Stimulated activated CD4-positive, alpha-beta T cell treated with anti-CD3 and anti-CD28 coated beads, TNF-alpha, amount 100 ng/mL, for 4 hours (primary cell): Measurements from ENCODE around the gene SLC35G2.
"Not testable (repeated sequence)": the region's sequence is repeated elsewhere in the genome, so short reads cannot be mapped to it uniquely, and the experiment has no call there.

Source experiments
- DNase-seq, 3 experiments: peaks; one replicate each; pipeline ENCODE4 v3.0.0-alpha.2; 2020; ENCODE audit warnings: low read depth in 3 of 3

SLC35G2 gene

DNA sequence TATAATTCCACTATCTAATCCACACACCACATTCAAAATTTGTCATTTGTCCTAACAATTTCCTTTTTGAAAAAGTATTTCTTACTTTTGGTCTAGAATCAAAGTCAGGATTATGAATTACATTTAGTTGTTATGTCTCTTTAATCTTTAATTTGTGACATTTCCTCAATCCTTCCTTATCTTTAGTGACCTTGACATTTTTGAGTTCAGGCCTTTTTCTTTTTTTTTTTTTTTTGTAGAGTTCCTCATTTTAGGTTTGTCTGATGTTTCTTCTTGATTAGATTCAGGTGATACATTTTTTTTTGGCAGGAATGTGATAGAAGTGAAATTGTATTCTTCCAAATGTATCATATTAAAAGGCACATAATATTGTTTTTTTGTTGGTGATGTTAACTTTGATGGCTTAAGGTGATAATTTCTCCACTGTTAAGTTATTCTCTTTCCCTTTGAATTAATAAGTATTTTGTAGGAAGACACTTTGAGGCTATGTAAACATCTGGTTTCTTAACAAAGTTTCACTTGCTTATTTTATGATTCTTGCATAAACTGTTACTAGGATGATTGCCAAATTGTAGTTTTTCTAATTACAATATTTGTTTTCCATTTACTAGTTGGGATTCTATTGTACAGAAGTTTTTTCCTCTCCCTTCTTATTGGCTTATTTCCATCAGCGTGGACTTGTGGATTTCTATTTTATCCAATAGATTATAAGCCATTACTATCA, 16.3 kb downstream of the SLC35G2 start:
- no peak for DNase-seq

DNA sequence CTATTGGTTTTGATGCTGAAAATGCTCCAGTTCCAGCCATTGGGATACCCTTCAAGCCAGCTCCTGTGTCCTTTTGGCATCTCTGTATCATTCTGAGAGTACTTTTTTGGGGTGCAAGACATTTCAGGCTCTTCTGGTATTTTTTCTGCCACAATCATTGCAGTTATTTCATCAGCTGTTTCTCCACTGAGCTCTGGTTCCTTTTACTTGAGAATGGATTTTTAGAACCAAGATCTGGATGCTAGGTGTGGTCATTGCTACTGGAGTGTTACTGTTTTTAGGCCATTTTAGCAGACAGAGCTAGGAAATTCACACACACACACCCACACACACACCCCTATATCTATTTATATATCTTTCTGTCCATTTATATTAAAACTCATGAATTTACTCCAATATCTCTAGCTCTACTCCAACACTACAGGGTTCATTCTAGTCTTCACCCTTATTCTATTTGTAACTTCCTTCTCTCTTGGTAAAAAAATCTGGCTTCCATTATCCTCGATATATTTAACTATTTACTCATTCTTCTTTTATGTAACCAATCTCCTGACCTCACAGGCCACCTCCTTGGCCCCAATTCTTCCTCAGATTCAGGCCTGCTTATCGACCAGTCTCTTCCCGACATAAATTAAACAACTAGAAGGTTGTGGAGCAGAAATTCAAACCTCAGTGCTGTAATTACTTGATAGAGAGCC, 17.0 kb downstream of the SLC35G2 start:
- DNase-seq, result no peak

DNA sequence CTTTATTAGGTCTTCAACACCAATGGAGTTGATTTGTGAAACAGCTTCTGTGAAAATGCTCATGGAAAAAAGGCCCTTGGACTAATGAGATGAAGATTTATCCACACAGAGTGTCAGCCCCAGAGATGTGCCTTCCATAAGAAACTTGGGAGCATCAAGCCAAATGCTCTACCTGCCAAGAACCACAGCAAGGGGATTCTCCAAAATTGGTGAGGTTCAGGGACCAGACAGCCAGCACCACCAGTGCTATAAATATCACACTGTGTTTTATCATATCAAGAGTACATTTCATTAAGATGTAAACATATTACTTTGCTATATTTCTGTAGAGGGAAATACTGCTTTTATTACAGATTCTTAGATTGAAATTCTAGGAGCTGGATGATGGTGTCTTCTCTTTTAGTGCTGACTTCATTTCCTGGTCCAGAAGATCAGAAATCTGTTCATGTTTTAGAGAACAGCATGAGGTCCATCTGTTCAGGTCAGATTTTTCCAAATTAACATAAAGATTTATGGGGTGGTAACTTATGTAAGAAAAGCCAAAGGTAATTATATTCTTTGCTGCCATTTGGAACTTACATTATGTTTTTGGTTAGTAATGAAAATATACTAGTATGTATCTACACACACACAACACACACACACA, 17.7 kb downstream of the SLC35G2 start:
- no peak for DNase-seq

DNA sequence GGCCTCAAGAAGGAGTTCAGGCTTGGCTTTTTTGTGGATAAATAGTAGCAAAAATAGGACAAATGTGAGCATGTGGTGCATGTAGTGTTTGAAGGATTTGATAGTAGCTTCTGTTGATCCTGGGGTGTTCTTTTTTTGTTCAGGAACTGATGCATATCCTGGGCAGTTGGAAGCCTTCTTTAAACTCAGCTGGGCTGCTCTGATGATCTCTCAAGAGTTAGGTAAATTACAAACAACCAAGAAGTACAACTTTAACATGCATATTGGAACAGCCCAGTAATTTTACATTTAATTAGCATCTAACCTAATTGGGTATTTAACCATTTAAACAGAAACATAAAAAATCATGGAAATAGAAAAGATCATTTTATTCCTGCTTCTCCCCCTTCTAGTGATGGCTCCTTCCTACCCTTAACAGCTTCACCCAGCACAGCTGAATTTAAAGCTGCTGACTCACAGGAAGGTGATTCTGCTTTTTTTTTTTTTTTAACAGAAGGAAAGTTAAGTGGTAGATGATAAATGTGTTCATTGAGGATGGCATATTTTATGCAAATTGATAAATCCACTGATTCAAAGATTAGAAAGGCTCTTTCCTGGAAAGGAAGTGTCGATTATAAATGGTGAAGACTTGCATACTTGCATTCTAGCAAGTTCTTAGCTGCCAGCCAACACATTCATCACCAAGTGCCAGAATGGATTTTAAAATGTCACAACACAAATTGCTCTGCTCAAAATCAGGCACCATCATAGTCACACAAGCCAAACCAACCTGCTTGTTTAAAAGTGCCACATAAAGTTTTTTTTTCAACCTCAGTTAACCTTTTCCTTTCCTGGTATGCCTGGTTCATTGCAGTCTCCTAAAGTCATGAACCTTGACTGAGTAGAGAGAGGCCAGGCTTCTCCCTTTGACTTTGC, 20.0 kb downstream of the SLC35G2 start:
- DNase-seq, result no peak

DNA sequence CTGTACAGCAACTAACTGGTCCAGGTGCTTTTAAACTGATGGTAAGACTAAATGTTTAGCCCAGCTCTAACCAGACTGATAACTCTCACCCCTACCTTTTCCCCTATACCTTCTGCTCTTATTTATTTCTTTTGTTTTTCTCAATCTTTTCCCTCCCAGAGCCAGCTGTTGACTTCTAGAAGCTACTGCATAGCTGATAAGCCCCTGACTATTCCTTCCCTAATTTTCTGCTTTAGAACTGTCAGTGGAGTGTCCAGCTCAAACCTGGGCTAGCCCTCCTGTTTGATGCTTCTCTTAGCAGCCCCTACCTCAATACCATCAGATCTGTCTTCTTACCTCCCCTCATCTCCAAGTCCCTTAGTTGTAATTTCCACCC, 20.6 kb downstream of the SLC35G2 start:
- DNase-seq, result no peak

DNA sequence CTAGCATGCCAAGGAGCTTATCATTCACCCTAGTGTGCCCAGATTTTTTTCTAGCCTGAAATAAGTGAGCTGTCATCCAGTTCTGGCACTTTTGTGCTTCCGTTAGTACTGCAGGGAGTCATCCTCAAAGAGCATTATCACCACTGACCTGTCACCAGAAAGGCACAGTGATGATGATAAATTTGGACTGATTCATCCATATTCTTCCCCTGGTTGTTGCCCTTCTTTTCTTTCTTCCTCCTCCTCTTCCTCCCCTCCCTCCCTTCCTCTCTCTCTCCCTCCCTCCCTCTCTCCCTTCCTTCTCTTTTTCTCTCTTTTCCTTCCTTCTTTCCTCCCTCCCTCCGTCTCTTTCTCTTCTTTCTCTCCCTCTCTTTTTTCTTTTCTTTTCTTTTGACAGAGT, 21.3 kb downstream of the SLC35G2 start:
- DNase-seq, result no peak

DNA sequence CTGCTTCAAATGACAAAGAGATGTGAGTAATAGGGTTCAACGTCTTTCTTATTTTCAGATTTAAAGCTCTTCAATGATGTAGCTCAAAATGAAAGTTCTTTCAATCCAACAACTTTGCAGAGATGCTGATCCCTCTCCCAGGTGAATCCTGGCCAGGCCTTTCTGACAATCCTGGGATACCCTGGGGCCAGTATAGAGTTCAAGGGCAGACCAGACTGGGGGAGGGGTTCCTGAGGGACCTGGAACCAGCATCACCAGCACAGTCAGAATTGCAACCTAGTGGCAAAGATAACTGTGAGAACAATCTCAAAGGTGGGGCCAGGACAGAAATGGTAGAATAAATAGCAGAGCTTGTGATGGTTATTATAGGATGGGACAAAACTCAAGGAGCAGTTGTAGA, 23.4 kb downstream of the SLC35G2 start:
- no peak for DNase-seq

DNA sequence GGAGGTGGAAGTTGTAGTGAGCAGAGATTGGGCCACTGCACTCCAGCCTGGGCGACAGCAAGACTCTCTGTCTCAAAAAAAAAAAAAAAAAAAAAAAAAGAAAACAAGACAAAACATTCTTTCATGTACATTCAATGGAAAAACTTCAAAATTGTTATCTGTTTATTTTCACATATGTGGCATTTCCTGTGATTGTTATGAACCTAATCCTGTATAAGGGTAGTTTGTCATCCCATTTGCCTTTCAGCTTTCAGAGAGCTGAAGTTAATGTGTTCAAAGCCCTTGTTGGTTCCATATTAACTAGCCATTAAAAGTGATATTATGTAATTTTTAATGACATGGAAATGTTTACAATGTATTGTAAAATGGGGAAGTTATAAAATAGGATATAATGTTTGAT, 25.8 kb downstream of the SLC35G2 start:
- DNase-seq, result no peak

DNA sequence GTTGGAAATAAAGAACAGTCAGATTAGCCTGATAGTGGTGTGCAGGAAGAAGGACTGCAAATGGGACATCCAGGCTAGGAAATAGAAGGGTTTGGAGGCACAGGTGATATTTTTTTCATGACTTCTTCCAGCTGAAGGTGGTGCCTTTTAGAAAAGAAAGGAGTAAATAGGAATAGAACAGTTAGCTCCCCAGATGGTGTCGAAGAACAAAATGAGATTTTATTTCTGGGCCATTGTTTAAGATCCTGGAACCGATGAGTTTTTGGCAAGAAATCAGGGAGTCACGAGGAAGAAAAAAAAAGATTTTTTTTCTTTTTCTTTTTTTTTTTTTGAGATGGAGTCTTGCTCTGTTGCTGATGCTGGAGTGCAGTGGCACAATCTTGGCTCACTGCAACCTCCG, 33.3 kb downstream of the SLC35G2 start:
- DNase-seq, result no peak

DNA sequence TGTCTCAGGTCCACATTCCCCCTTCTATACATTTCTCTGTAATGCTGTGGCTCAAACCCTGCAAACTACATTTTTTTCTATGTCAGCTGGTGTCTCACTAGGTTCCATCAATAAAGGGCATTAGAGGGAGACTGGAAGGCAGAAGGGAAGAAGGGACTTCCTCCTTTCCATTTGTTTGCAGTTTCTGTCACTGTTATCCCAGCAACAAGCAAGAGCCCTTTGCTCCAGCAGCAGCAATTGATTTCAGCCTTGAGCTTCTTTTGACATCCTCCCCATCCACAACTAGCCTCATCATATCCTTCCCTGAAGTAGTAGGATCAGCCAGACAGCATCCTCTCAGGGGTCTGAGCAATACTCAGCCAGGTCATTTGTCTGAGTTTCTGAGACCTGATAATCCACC, 37.7 kb downstream of the SLC35G2 start:
- DNase-seq, result no peak

DNA sequence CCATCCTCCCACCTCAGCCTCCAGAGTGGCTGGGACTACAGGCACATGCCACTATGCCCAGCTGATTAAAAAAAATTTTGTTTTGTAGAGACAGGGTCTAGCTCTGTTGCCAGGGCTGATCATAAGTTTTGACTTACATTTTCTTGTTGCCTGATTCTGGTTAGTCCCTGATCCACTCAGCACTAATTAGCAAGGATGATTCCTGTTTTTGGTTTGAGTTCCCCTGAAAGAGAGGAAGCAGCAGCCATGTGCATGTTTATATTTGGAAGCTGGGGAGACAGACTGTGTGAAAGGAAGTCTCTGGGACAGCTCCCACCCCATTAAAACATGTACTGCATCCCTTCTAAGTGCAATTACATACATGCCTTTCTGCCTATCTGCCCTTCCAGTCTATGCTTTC, 39.5 kb downstream of the SLC35G2 start:
- no peak for DNase-seq

DNA sequence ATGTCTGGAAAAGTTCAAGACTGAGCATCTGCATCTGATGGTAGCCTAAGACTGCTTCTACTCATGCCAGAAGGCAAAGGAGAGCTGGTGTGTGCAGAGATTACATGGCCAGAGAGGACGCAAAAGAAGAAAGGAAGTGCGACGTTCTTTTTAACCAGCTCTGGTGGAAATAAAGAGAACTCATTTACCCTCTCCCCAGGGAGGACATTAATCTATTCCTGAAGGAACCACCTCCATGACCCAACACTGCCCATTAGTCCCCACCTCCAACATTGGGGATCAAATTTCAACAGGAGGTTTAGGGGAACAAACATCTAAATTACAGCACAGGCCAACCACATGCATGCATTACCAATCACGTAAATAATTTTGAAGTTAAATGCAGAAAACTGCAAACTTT, 41.6 kb downstream of the SLC35G2 start:
- no peak for DNase-seq

DNA sequence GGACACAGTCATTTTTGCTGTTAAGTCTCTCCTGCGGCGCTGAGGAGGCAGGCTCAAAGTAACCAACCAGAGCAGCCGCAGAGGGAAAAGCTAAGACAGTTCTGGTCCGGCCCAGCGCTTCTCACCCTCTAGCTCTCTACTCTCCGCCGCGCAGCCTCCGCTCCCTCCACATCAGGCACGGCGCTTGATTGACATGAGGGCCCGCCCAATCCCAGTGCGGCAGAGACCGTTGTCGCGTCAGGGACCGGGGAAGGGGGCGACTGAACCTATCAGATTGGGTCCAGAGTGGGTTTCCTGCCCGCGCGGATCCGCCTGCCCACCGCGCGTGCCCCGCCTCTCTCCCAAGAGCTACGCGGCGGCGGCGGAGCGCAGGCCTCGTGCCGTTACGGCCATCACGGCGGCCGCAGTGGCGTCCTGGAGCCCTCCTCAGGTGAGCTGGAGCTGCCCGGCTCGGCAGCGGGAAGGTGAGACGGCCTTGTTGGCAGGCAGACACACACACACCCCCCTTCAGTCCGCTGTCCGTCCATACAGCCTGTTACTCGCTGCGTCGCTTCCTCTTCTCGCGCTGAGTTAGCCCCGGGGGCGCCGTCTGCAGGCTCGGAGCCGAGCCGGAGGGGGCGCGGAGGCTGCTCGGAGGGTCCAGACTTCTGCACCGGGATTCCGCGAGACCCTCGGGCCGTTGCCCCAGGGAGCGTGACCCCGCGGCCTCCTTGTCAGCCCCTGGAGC, 43.1 kb downstream of the SLC35G2 start, which contains the start of gene NCK1:
Gene NCK1 (plus strand): TSS at position 319 of the 727 bp plus-strand sequence. CDS start 65,794 bp downstream, outside the sequence.
- DNase-seq, result peak; percentile 88 to 97 (median 97)

DNA sequence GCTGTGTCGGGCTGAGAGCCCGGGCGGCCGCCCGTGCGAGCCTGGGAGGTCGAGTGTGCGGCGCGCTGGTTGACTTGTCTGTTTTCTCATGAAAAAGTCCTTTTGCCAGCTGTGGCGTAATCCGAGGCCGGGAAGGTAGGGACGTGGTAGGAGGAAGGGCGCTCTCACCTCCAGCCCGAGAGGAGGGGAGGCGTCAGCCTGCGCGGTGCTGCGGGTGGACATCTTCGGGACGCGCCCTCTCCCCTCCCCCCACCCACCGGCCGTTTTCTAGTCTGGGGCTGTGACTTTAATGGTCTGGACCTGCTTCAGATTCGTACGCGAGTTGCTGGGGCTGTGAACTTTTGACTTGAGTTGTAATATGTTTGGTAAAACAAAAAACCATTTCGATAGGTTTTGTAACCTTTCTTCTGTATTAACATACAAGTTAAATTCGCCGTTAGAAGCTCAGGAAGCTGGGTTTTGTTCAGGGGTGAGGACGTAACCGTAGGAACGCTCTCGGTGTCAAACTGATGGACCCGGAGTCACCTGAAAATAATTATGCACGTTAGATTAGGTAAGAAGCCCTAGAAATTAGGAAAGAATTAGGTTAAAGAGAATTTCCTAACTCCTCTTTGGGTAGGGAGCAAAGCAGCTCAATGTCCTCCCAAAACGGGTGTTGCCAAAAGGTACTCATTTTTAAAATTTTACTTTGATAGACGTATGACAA, 43.8 kb downstream of the SLC35G2 start:
- peak in 1 of 3 experiments; percentile 5 for DNase-seq

DNA sequence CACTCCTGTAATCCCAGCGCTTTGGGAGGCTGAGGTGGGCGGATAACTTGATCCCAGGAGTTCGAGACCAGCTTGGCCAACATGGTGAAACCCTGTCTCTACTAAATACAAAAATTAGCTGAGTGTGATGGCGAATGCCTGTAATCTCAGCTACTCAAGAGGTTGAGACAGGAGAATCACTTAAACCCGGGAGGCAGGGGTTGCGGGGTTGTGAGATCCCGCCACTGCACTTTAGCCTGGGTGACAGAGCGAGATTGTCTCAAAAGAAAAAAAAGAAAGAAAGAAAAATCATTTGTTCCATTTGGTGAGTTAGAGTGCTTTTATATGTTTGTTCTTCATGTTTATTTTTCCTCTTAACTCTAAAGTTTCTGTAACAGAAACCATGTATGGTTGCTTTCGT, 50.4 kb downstream of the SLC35G2 start:
- DNase-seq, result no peak

DNA sequence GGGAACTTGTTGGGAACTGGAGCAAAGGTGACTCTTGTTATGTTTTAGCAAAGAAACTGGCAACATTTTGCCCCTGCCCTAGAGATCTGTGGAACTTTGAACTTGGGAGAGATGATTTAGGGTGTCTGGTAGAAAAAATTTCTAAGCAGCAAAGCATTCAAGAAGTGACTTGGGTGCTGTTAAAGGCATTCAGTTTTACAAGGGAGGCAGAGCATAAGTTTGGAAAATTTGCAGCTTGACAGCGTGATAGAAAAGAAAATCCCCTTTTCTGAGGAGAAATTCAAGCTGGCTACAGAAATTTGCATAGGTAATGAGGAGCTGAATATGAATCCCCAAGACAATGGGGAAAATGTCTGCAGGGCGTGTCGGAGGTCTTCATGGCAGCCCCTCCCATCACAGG, 53.3 kb downstream of the SLC35G2 start:
- not testable (repeated sequence) for DNase-seq

DNA sequence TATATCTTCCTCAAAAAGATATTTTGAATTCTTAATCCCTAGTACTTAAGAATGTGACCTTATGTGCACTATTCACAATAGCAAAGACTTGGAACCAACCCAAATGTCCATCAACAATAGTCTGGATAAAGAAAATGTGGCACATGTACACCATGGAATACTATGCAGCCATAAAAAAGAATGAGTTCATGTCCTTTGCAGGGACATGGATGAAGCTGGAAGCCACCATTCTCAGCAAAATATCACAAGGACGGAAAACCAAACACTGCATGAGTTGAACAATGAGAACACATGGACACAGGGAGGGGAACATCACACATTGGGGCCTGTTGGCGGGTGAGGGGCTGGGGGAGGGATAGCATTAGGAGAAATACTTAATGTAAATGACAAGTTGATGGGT, 60.6 kb downstream of the SLC35G2 start:
- not testable (repeated sequence) for DNase-seq

DNA sequence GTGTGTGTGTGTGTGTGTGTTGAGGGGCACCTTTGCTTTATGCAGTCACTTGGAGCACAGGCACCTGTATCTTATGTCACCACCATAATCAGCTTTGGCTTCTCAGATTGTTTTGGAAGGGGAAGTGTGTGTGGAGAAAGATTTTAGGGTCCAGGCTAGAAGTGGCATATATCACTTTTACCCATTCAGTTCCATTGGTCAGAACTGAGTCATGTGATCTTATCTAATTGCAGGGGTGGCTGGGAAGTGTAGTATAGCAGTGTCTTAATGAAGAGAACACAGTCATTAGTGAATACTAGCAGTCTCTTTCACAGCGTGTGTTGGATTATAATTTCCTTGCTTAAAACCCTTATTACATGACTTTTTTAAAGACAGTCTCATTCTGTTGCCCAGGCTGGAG, 63.6 kb downstream of the SLC35G2 start:
- no peak for DNase-seq

DNA sequence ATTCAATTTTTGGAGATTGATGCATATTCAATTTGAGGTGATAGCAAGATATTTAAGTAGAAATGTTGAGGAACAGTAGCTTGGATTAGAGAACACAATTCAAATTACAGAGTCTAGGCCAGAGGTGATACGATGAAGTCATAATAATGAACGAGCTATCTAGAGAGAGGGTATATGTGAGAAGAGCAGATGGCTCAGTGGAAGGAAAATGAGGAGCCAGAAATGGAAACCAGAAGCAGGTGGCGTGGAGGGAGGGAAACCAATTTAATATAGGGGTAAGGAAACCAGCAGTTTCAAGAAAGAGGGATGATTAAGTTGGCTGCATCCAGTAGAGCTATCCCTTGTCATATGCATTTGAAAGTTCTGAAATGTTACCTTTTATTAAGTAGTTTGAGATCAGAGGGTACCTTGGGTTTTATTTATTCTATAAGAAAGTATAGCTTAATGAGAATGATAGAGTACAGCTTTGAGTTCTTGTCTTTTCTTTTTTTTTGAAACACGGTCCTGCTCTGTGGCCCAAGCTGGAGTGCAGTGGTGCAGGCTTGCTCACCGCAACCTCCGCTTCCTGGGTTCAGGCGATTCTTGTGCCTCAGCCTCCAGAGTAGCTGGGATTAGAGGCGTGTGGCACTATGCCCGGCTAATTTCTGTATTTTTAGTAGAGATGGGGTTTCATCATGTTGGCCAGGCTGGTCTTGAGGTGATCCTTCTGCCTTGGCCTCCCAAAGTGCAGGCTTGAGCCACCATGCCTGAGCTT, 65.2 kb downstream of the SLC35G2 start:
- DNase-seq, result no peak
